Liver (tissue), 3 donors: ENCODE results near the gene PRDX2.

Source experiments
- CTCF ChIP-seq: fragments of 150-350 bp; IDR thresholded peaks from 2 replicates; pipeline ENCODE4 v1.5.1; 2017; ENCODE audit warnings: improper control_type of control experiment, low read depth, low read length; ENCODE audit not compliant: missing input control
- EGR1 ChIP-seq, 2 donors: IDR thresholded peaks; 2 replicates each; pipeline ENCODE4 v1.6.1; 2016 to 2018; ENCODE audit warnings: antibody characterized with exemption in 2 of 2, low read depth in 2 of 2
- FOXA1 ChIP-seq: IDR thresholded peaks from 2 replicates; pipeline ENCODE4 v1.6.1; 2016; ENCODE audit warnings: antibody characterized with exemption
- HNF4A ChIP-seq, 2 donors: conservative IDR thresholded peaks; 2 replicates each; pipeline ENCODE4 v1.6.1; 2016; ENCODE audit warnings: antibody characterized with exemption in 2 of 2, mild to moderate bottlenecking in 2 of 2
- JUND ChIP-seq, 2 donors: IDR thresholded peaks; 2 replicates each; pipeline ENCODE4 v1.6.1; 2016; ENCODE audit warnings: antibody characterized with exemption in 2 of 2
- NR2F2 ChIP-seq: IDR thresholded peaks from 2 replicates; pipeline ENCODE4 v1.6.1; 2016; ENCODE audit warnings: antibody characterized with exemption
- RAD21 ChIP-seq, 2 donors: IDR thresholded peaks; 2 replicates each; pipeline ENCODE4 v1.6.1; 2016; ENCODE audit warnings: antibody characterized with exemption in 2 of 2, mild to moderate bottlenecking in 2 of 2
- REST ChIP-seq: IDR thresholded peaks from 2 replicates; pipeline ENCODE4 v1.6.1; 2016; ENCODE audit warnings: antibody characterized with exemption, mild to moderate bottlenecking
- RXRA ChIP-seq, 2 donors: IDR thresholded peaks; 2 replicates each; pipeline ENCODE4 v1.6.1; 2017 to 2018; ENCODE audit warnings: antibody characterized with exemption in 2 of 2, mild to moderate bottlenecking in 1 of 2
- TAF1 ChIP-seq: conservative IDR thresholded peaks from 2 replicates; pipeline ENCODE4 v1.6.1; 2016; ENCODE audit warnings: antibody characterized with exemption, mild to moderate bottlenecking
- donor health status: healthy.
- donor health status: healthy.

DNA sequence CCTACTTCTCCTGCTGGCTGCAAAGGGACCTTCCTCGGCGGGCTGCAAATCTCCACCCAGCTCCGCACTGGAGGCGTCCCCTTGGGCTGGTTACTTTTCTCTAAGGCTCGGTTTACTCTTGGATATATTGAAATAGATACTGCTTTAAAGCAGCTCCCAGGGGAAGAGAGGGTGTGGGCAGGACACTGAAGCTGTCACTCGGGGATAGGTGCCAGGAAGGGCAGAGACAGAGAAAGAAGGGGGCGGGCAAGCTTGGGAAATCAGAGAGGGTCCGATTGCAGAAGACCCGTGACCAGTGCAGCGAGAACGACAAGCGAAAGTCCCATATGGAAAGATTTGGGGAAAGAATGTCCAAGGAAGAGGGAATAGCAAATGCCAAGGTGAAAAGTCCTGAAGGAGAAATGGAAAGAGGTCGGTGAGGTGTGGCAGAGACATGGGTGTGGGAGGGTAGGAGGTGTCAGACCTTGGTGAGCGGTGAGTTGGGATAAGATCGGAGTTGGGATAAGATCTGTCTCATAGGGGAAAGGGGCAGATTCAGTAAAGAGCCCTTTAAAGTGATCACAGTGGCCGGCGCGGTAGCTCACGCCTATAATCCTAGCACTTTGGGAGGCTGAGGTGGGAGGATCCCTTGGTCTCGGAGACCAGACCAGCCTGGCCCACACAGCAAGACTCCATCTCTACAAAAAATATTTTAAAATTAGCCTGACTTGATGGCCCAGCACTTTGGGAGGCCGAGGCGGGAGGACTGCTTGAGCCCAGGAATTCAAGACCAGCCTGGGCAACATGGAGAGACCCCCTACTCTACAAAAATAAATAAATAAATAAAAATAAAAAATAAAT lies 887 bp upstream of the PRDX2 start:
- TF ChIP-seq TAF1 (no peak), CTCF (no peak), EGR1 (IDR thresholded peaks at IDR 0.05; ENCODE audit: low read depth in 2 of 2) (no peak), RXRA (IDR thresholded peaks at IDR 0.05) (no peak), JUND (IDR thresholded peaks at IDR 0.05) (no peak), NR2F2 (no peak), FOXA1 (no peak), REST (no peak), RAD21 (IDR thresholded peaks at IDR 0.05) (no peak), HNF4A (conservative IDR thresholded peaks at IDR 0.05) (no peak)
